Measurements from ENCODE around the gene BABAM2. TPM values are rescaled to one million over a fixed set of nuclear protein-coding genes. Genes with fewer than 3 reads are reported as not detected.

The BABAM2 gene
- total RNA-seq, 2 experiments from 2014 or later = 66.8 to 68.4 TPM

DNA sequence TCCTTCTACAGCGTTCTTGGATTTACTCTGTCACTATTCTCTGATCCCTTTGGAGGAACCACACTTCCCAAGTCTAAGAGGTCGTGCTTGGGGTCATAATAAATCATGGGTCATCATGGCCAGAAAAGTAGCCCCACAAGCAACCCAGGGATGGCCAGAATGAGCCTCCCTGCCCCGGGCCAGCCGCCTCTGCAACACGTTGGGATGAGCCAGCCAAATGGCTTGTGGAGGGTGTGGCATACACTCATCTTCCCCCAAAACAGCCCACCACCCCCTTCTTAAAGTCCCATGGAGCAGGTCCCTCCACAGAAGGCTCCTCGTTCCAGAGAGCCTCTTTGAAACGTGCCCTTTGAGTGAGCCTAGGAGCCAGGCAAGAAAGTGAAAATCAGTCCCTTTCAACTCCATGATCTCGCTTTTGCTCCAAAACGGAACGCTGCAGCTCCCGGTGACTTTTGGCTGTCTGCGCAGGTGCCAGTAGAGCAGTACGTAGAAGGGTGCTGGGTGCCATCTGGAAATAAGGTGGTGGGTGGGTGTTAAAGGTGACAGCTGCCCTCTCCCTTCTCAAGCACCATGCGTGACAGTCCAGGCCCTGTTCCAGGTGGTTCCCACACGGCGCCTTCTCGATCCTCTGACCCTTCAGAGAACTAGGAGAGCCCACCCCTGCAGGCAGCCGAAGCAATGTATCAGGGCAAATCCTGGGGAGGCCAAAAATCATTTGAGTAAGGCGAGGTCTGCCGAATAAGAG, 453.6 kb downstream of the BABAM2 start:
- Mint-ChIP-seq H3K9me3 (no peaks in the 10 kb centered on the region), H3K27ac (no peak overlapping the region), H3K4me1 (ENCODE audit: low read depth) (peaks cover 25% of the 10 kb centered on the region), H3K36me3 (ENCODE audit: low read depth) (no peaks in the 10 kb centered on the region), H3K4me3 (no peak overlapping the region), H3K27me3 (no peaks in the 10 kb centered on the region)
- no peak for DNase-seq
- CTCF ChIA-PET = no interaction called here
- TF ChIP-seq, protein P1, sequence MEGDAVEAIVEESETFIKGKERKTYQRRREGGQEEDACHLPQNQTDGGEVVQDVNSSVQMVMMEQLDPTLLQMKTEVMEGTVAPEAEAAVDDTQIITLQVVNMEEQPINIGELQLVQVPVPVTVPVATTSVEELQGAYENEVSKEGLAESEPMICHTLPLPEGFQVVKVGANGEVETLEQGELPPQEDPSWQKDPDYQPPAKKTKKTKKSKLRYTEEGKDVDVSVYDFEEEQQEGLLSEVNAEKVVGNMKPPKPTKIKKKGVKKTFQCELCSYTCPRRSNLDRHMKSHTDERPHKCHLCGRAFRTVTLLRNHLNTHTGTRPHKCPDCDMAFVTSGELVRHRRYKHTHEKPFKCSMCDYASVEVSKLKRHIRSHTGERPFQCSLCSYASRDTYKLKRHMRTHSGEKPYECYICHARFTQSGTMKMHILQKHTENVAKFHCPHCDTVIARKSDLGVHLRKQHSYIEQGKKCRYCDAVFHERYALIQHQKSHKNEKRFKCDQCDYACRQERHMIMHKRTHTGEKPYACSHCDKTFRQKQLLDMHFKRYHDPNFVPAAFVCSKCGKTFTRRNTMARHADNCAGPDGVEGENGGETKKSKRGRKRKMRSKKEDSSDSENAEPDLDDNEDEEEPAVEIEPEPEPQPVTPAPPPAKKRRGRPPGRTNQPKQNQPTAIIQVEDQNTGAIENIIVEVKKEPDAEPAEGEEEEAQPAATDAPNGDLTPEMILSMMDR (IDR thresholded peaks at IDR 0.05) = no peak
- intact Hi-C loops (cut with micrococcal nuclease) = no loop called here
- no peak for ATAC-seq
- POLR2A ChIA-PET = no interaction called here

DNA sequence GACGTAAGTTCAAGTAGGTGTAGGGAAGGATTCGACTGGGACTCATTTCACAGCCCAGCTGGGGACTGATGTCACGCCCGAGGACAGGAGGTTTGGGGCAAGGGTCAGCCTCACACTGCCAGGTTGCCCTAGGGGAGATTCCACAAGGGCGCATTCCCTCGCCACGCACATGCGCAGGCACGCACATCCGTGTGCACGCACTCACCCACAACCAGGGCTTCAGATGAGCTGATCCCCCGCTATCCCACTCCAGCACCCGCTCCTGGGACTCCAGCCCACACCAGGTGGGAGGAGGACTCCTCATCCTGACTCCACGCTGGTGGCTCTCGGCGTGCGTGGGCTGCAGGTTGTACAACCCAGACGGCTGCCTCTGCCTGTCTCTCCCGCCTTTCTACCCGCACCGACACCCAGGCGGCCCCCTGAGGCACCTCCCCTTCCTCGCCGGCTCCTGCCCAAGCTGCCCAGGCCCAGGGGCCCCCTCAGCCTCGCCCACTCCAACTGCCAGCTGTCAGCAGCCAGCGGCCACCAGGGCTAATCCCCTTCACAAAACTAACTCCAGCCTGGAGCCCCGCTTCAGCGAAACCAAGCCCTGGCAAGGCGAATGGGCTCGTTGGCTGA, 454.3 kb downstream of the BABAM2 start:
- peaks cover 28% of the 10 kb centered on the region for H3K4me1 Mint-ChIP-seq (ENCODE audit: low read depth)
- no peak overlapping the region for H3K27ac Mint-ChIP-seq
- H3K27me3 Mint-ChIP-seq = no peaks in the 10 kb centered on the region
- CTCF ChIA-PET = no interaction called here
- no peak for ATAC-seq
- no peaks in the 10 kb centered on the region for H3K9me3 Mint-ChIP-seq
- no peaks in the 10 kb centered on the region for H3K36me3 Mint-ChIP-seq (ENCODE audit: low read depth)
- TF ChIP-seq, protein P1 (IDR thresholded peaks at IDR 0.05) = no peak
- no peak overlapping the region for H3K4me3 Mint-ChIP-seq
- intact Hi-C loops (cut with micrococcal nuclease) = no loop called here
- POLR2A ChIA-PET = no interaction called here
- DNase-seq = no peak

DNA sequence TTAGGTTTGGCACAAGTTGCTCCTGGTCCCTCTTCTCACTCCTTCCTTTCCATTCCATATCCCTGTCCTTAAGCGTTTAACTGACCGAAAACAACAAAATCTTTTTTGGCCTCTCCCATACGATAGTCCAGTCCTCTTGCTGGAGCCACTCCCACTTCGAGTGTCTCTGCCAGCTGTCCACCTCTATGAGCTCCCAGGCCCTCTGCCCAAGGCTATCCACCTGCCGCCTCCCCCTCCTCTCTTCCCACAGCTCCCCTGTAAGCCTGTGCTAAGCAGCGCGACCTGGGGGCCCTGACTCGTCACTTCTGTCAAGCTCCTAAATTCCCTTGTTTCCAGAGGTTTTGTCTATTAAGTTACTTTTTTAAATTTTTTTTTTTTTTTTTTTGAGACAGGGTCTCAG, 455.1 kb downstream of the BABAM2 start:
- ChIA-PET POLR2A (no interaction called here), CTCF (no interaction called here)
- intact Hi-C loops (cut with micrococcal nuclease) = no loop called here
- H3K27ac Mint-ChIP-seq = peak overlapping the region; percentile 1
- no peaks in the 10 kb centered on the region for H3K36me3 Mint-ChIP-seq (ENCODE audit: low read depth)
- no peak overlapping the region for H3K4me3 Mint-ChIP-seq
- ATAC-seq (no peak), DNase-seq (no peak)
- TF ChIP-seq, protein P1 (IDR thresholded peaks at IDR 0.05) = no peak
- peaks cover 28% of the 10 kb centered on the region for H3K4me1 Mint-ChIP-seq (ENCODE audit: low read depth)
- no peaks in the 10 kb centered on the region for H3K9me3 Mint-ChIP-seq
- H3K27me3 Mint-ChIP-seq = no peaks in the 10 kb centered on the region

DNA sequence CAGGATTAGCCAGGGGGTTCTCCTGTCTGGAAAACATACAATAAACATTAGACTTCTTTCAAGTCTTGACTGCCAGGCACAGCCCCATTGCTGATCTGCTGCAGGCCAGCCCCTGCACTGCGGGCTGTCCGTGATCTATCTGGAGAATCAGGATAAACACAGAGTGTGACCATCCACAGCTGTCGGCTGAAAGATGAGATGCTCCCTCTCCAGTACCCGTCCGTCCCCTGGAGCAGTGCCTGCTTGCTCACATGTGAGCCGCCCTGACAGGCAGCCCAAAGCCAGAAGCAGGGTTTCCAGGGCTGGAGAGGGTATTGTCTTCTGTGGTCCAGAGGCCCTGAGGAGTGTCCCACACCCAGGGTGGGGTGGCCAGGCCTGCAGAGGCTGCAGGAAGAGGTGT, 456.1 kb downstream of the BABAM2 start:
- TF ChIP-seq, protein P1 (IDR thresholded peaks at IDR 0.05) = no peak
- ChIA-PET CTCF (no interaction called here), POLR2A (no interaction called here)
- intact Hi-C loops (cut with micrococcal nuclease) = no loop called here
- peaks cover 33% of the 10 kb centered on the region for H3K4me1 Mint-ChIP-seq (ENCODE audit: low read depth)
- H3K27me3 Mint-ChIP-seq = no peaks in the 10 kb centered on the region
- DNase-seq (no peak), ATAC-seq (no peak)
- H3K4me3 Mint-ChIP-seq = no peak overlapping the region
- H3K36me3 Mint-ChIP-seq (ENCODE audit: low read depth) = no peaks in the 10 kb centered on the region
- H3K27ac Mint-ChIP-seq = peak overlapping the region; percentile 71
- H3K9me3 Mint-ChIP-seq = no peaks in the 10 kb centered on the region

DNA sequence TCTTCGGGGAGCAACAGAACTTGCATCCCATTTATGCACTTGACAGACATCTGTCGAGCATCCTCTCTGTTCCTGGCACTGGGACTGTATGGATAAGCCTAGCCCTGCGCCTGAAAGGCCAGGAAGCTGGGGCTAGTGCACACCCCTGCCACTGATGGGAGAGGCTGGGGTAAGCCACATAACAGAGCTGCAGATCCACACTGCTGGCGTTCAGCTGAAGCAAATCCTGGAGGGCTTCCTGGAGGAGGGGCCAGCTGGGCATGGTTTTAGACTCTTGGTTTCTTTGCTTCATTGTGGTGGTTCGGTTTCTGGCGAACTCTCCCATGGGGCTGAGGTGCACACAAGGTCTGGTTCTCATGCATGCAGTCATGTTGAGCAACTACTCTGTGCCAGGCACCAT, 456.7 kb downstream of the BABAM2 start:
- H3K9me3 Mint-ChIP-seq = no peaks in the 10 kb centered on the region
- H3K4me1 Mint-ChIP-seq (ENCODE audit: low read depth) = peaks cover 36% of the 10 kb centered on the region
- DNase-seq = no peak
- ChIA-PET POLR2A (no interaction called here), CTCF (interaction anchor here (0.9 kb wide), 1 partner anchor 37 kb away, joined by 3 read pairs; no protein-coding TSS in a partner anchor)
- no peak for ATAC-seq
- peak overlapping the region; percentile 26 for H3K4me3 Mint-ChIP-seq
- peak overlapping the region; percentile 72 for H3K27ac Mint-ChIP-seq
- intact Hi-C loops (cut with micrococcal nuclease) = no loop called here
- TF ChIP-seq, protein P1 (IDR thresholded peaks at IDR 0.05) = no peak
- no peaks in the 10 kb centered on the region for H3K36me3 Mint-ChIP-seq (ENCODE audit: low read depth)
- no peaks in the 10 kb centered on the region for H3K27me3 Mint-ChIP-seq
